ENCODE data around the gene LDAF1. TPM values are rescaled to one million over a fixed set of nuclear protein-coding genes. Genes with fewer than 3 reads are reported as not detected.
"Not testable (repeated sequence)": the region's sequence is repeated elsewhere in the genome, so short reads cannot be mapped to it uniquely, and the experiment has no call there.

The LDAF1 gene
- polyA plus RNA-seq, 4 donors = 5.7 to 24.1 (median 13.4) TPM

DNA sequence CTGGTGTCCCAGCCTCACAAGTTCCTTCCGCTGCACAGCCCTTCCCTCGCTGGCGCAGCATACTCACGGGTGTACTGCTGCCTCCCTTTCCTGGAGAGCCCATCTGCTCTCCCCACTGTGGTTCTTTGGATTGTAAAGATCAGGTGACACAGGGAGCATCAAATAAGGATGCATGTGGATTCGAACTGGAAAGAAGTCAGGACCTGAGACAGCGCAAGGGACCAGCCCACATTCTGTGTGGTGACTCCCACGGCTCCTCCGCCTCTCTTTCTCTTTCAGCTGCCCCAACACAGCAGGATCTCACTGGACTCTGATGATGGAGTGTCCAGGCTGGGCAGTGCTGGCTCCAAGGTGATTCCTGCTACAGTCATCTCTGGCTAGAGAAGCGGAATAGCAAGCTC lies 8.1 kb downstream of the LDAF1 start:
- H3K27me3 ChIP-seq (ENCODE audit: control insufficient read depth in 3 of 3, insufficient read depth in 3 of 3, low read length in 3 of 3) = no peaks in the 10 kb centered on the region
- FAIRE-seq (no peak), DNase-seq (no peak)
- H3K9me3 ChIP-seq (ENCODE audit: control insufficient read depth in 2 of 2, insufficient read depth in 1 of 2, low read depth in 1 of 2, low read length in 1 of 2) = no peaks in the 10 kb centered on the region
- peaks cover 0 to 40% (median 14%) of the 10 kb centered on the region in 3 donors for H3K36me3 ChIP-seq (ENCODE audit: control insufficient read depth in 3 of 3, insufficient read depth in 2 of 3, low read depth in 1 of 3, low read length in 3 of 3)
- WGBS, 3 donors = 90 to 97% (median 94%) methylated on average over 9 of the region's 9 CpGs
- no peak overlapping the region for H3K27ac ChIP-seq (ENCODE audit: low read depth in 1 of 3, low read length in 2 of 3)
- H3K4me3 ChIP-seq (ENCODE audit: low read depth in 1 of 3, low read length in 3 of 3) = no peak overlapping the region
- no peaks in the 10 kb centered on the region for H3K4me1 ChIP-seq (ENCODE audit: control insufficient read depth in 3 of 3, insufficient read depth in 2 of 3, low read depth in 1 of 3, low read length in 2 of 3)

DNA sequence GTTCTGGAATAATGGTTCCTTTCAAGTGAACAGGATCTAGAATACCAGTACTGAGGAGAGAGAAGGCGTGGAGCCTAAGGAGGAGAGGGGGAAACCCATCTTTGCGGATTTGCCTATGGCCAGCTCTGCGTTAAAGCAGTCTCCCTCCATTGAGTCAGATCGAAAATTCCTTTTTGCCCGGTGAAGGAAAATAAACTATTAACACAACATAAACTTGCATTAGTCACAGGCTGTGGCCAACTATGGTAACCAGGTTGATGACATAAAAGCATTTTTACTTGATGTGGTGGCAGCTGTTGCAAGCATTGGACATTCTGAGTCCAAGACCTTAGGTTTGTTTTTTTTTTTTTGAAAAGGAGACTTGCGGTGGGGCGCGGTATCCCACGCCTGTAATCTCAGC lies 8.9 kb downstream of the LDAF1 start:
- Histone ChIP-seq H3K27ac (ENCODE audit: low read depth in 1 of 3, low read length in 2 of 3) (no peak overlapping the region), H3K4me3 (ENCODE audit: low read depth in 1 of 3, low read length in 3 of 3) (no peak overlapping the region), H3K36me3 (ENCODE audit: control insufficient read depth in 3 of 3, insufficient read depth in 2 of 3, low read depth in 1 of 3, low read length in 3 of 3) (peaks cover 0 to 44% (median 14%) of the 10 kb centered on the region in 3 donors), H3K4me1 (ENCODE audit: control insufficient read depth in 3 of 3, insufficient read depth in 2 of 3, low read depth in 1 of 3, low read length in 2 of 3) (no peaks in the 10 kb centered on the region), H3K9me3 (ENCODE audit: control insufficient read depth in 2 of 2, insufficient read depth in 1 of 2, low read depth in 1 of 2, low read length in 1 of 2) (no peaks in the 10 kb centered on the region), H3K27me3 (ENCODE audit: control insufficient read depth in 3 of 3, insufficient read depth in 3 of 3, low read length in 3 of 3) (no peaks in the 10 kb centered on the region)
- FAIRE-seq (no peak), DNase-seq (no peak)
- WGBS, 3 donors = 94 to 97% (median 94%) methylated on average over 9 of the region's 9 CpGs

DNA sequence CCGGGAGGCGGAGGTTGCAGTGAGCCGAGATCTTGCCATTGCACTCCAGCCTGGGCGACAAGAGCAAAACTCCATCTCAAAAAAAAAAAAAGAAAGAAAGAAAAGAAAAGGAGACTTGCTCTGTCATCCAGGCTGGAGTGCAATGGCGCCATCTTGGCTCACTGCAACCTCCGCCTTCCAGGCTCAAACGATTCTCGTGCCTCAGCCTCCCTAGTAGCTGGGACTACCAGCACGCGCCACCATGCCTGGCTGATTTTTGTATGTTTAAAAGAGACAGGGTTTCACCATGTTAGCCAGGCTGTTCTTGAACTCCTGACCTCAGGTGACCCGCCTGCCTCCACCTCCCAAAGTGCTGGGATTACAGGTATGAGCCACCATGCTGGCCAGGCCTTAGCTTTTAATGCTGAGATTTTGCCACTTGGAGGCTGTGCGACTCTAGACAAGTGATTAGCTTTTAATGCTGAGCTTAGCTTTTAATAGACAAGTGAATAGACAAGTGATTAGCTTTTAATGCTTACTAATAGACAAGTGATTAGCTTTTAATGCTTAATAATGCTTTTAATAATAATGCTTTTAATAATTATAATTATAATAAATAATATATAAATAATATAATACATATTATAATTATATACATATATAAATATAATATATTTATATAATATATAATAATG lies 9.6 kb downstream of the LDAF1 start:
- FAIRE-seq (no peak), DNase-seq (no peak)
- no peaks in the 10 kb centered on the region for H3K4me1 ChIP-seq (ENCODE audit: control insufficient read depth in 3 of 3, insufficient read depth in 2 of 3, low read depth in 1 of 3, low read length in 2 of 3)
- WGBS, 3 donors = 98% methylated on average over 11 to 12 of the region's 12 CpGs
- no peak overlapping the region for H3K4me3 ChIP-seq (ENCODE audit: low read depth in 1 of 3, low read length in 3 of 3)
- no peak overlapping the region for H3K27ac ChIP-seq (ENCODE audit: low read depth in 1 of 3, low read length in 2 of 3)
- H3K27me3 ChIP-seq (ENCODE audit: control insufficient read depth in 3 of 3, insufficient read depth in 3 of 3, low read length in 3 of 3) = no peaks in the 10 kb centered on the region
- H3K36me3 ChIP-seq (ENCODE audit: control insufficient read depth in 3 of 3, insufficient read depth in 2 of 3, low read depth in 1 of 3, low read length in 3 of 3) = peaks cover 0 to 47% (median 15%) of the 10 kb centered on the region in 3 donors
- no peaks in the 10 kb centered on the region for H3K9me3 ChIP-seq (ENCODE audit: control insufficient read depth in 2 of 2, insufficient read depth in 1 of 2, low read depth in 1 of 2, low read length in 1 of 2)

- Histone ChIP-seq H3K36me3 (ENCODE audit: control insufficient read depth in 3 of 3, insufficient read depth in 2 of 3, low read depth in 1 of 3, low read length in 3 of 3) (peaks cover 0 to 45% (median 14%) of the 10 kb centered on the region in 3 donors), H3K27ac (ENCODE audit: low read depth in 1 of 3, low read length in 2 of 3) (no peak overlapping the region), H3K4me3 (ENCODE audit: low read depth in 1 of 3, low read length in 3 of 3) (no peak overlapping the region), H3K4me1 (ENCODE audit: control insufficient read depth in 3 of 3, insufficient read depth in 2 of 3, low read depth in 1 of 3, low read length in 2 of 3) (no peaks in the 10 kb centered on the region), H3K9me3 (ENCODE audit: control insufficient read depth in 2 of 2, insufficient read depth in 1 of 2, low read depth in 1 of 2, low read length in 1 of 2) (no peaks in the 10 kb centered on the region), H3K27me3 (ENCODE audit: control insufficient read depth in 3 of 3, insufficient read depth in 3 of 3, low read length in 3 of 3) (no peaks in the 10 kb centered on the region)
- FAIRE-seq (no peak), DNase-seq (no peak)
- WGBS, 3 donors = 92 to 98% (median 93%) methylated on average over 5 of the region's 5 CpGs
Observed at GRCh38 chr16:21169249-21169981, 10.9 kb downstream of the LDAF1 start.

- not testable (repeated sequence) for DNase-seq; FAIRE-seq; H3K27ac ChIP-seq (ENCODE audit: low read depth in 1 of 3, low read length in 2 of 3); H3K9me3 ChIP-seq (ENCODE audit: control insufficient read depth in 2 of 2, insufficient read depth in 1 of 2, low read depth in 1 of 2, low read length in 1 of 2); H3K4me3 ChIP-seq (ENCODE audit: low read depth in 1 of 3, low read length in 3 of 3); H3K27me3 ChIP-seq (ENCODE audit: control insufficient read depth in 3 of 3, insufficient read depth in 3 of 3, low read length in 3 of 3); H3K4me1 ChIP-seq (ENCODE audit: control insufficient read depth in 3 of 3, insufficient read depth in 2 of 3, low read depth in 1 of 3, low read length in 2 of 3)
- WGBS, 3 donors = 94 to 97% (median 95%) methylated on average over 8 of the region's 8 CpGs
- peaks cover 0 to 46% (median 14%) of the 10 kb centered on the region in 3 donors for H3K36me3 ChIP-seq (ENCODE audit: control insufficient read depth in 3 of 3, insufficient read depth in 2 of 3, low read depth in 1 of 3, low read length in 3 of 3)
Observed at GRCh38 chr16:21170116-21170515, 11.6 kb downstream of the LDAF1 start.

- FAIRE-seq (no peak), DNase-seq (no peak)
- no peaks in the 10 kb centered on the region for H3K4me1 ChIP-seq (ENCODE audit: control insufficient read depth in 3 of 3, insufficient read depth in 2 of 3, low read depth in 1 of 3, low read length in 2 of 3)
- H3K27me3 ChIP-seq (ENCODE audit: control insufficient read depth in 3 of 3, insufficient read depth in 3 of 3, low read length in 3 of 3) = no peaks in the 10 kb centered on the region
- no peak overlapping the region for H3K27ac ChIP-seq (ENCODE audit: low read depth in 1 of 3, low read length in 2 of 3)
- 88 to 97% (median 96%) methylated on average over 3 of the region's 3 CpGs for WGBS, 3 donors
- H3K4me3 ChIP-seq (ENCODE audit: low read depth in 1 of 3, low read length in 3 of 3) = no peak overlapping the region
- H3K9me3 ChIP-seq (ENCODE audit: control insufficient read depth in 2 of 2, insufficient read depth in 1 of 2, low read depth in 1 of 2, low read length in 1 of 2) = no peaks in the 10 kb centered on the region
- peaks cover 0 to 43% (median 20%) of the 10 kb centered on the region in 3 donors for H3K36me3 ChIP-seq (ENCODE audit: control insufficient read depth in 3 of 3, insufficient read depth in 2 of 3, low read depth in 1 of 3, low read length in 3 of 3)
Observed at GRCh38 chr16:21172650-21173049, 14.2 kb downstream of the LDAF1 start.

GRCh38 chr16:21175397-21175796 lies 16.9 kb downstream of the LDAF1 start:
- no peak overlapping the region for H3K27ac ChIP-seq (ENCODE audit: low read depth in 1 of 3, low read length in 2 of 3)
- FAIRE-seq (no peak), DNase-seq (no peak)
- H3K4me1 ChIP-seq (ENCODE audit: control insufficient read depth in 3 of 3, insufficient read depth in 2 of 3, low read depth in 1 of 3, low read length in 2 of 3) = no peaks in the 10 kb centered on the region
- H3K9me3 ChIP-seq (ENCODE audit: control insufficient read depth in 2 of 2, insufficient read depth in 1 of 2, low read depth in 1 of 2, low read length in 1 of 2) = peaks cover 0 to 4% of the 10 kb centered on the region in 2 donors
- no peak overlapping the region for H3K4me3 ChIP-seq (ENCODE audit: low read depth in 1 of 3, low read length in 3 of 3)
- H3K36me3 ChIP-seq (ENCODE audit: control insufficient read depth in 3 of 3, insufficient read depth in 2 of 3, low read depth in 1 of 3, low read length in 3 of 3) = peaks cover 2 to 41% (median 21%) of the 10 kb centered on the region in 3 donors
- no peaks in the 10 kb centered on the region for H3K27me3 ChIP-seq (ENCODE audit: control insufficient read depth in 3 of 3, insufficient read depth in 3 of 3, low read length in 3 of 3)
- WGBS, 3 donors = 30 to 83% (median 45%) methylated on average over 1 of the region's 1 CpG

GRCh38 chr16:21179126-21179982 lies 20.9 kb downstream of the LDAF1 start:
- Histone ChIP-seq H3K27me3 (ENCODE audit: control insufficient read depth in 3 of 3, insufficient read depth in 3 of 3, low read length in 3 of 3) (no peaks in the 10 kb centered on the region), H3K9me3 (ENCODE audit: control insufficient read depth in 2 of 2, insufficient read depth in 1 of 2, low read depth in 1 of 2, low read length in 1 of 2) (peaks cover 0 to 13% of the 10 kb centered on the region in 2 donors), H3K4me1 (ENCODE audit: control insufficient read depth in 3 of 3, insufficient read depth in 2 of 3, low read depth in 1 of 3, low read length in 2 of 3) (no peaks in the 10 kb centered on the region), H3K4me3 (ENCODE audit: low read depth in 1 of 3, low read length in 3 of 3) (no peak overlapping the region), H3K27ac (ENCODE audit: low read depth in 1 of 3, low read length in 2 of 3) (no peak overlapping the region), H3K36me3 (ENCODE audit: control insufficient read depth in 3 of 3, insufficient read depth in 2 of 3, low read depth in 1 of 3, low read length in 3 of 3) (peaks cover 8 to 28% (median 9%) of the 10 kb centered on the region in 3 donors)
- no peak for FAIRE-seq
- no peak for DNase-seq
- WGBS, 3 donors = 72 to 96% (median 89%) methylated on average over 13 of the region's 13 CpGs
